Left lung (tissue), 10 donors: Measurements from ENCODE around the gene TFAP2E. TPM values are rescaled to one million over a fixed set of nuclear protein-coding genes. Genes with fewer than 3 reads are reported as not detected.
A peak's percentile ranks its signal among the peaks of the same experiment; 100 is the strongest.
"Not testable (repeated sequence)": the region's sequence is repeated elsewhere in the genome, so short reads cannot be mapped to it uniquely, and the experiment has no call there.

Experiments
- ATAC-seq: fragments of 200-7000 bp; cut with Tn5 transposase; one replicate; pipeline ENCODE4 v1.9.1; 2020; ENCODE audit warnings: moderate library complexity
- DNase-seq, 4 donors: peaks; one replicate each; pipeline ENCODE4 v3.0.0-alpha.2; 2013 to 2020
- H3K27ac ChIP-seq, 2 donors: fragments of 200-600 bp; sonication (generic) in 1 of 2; one replicate each; pipeline versions ENCODE4 v1.5.0 to v1.8.0; 2020 to 2021
- H3K27me3 ChIP-seq, 2 donors: fragments of 200-600 bp; sonication (generic) in 1 of 2; one replicate each; pipeline versions ENCODE4 v1.5.0 to v1.8.0; 2020 to 2021
- H3K36me3 ChIP-seq, 2 donors: fragments of 200-600 bp; sonication (generic) in 1 of 2; one replicate each; pipeline versions ENCODE4 v1.5.0 to v1.8.0; 2020 to 2021
- H3K4me1 ChIP-seq, 2 donors: fragments of 200-600 bp; one replicate each; pipeline ENCODE4 v1.8.0; 2021
- H3K4me3 ChIP-seq, 2 donors: fragments of 200-600 bp; sonication (generic) in 1 of 2; one replicate each; pipeline versions ENCODE4 v1.5.0 to v1.8.0; 2020 to 2021; ENCODE audit warnings: mild to moderate bottlenecking in 1 of 2
- H3K9me3 ChIP-seq, 2 donors: fragments of 200-600 bp; sonication (generic) in 1 of 2; one replicate each; pipeline versions ENCODE4 v1.5.0 to v1.8.0; 2020 to 2021
- intact Hi-C, 2 donors: fragments of 100-400 bp; cut with DNase I; formaldehyde crosslinking; loops; one replicate each; pipeline versions ENCODE4 v1.11.2 to v1.14.2; 2022
- polyA plus RNA-seq, 6 donors: library from polyadenylated mRNA; unstranded; fragments of 120-200 nt; gene quantifications; one replicate each; pipeline ENCODE4 v1.2.1, GENCODE V29; 2013; ENCODE audit not compliant: insufficient read length in 6 of 6
- total RNA-seq, 2 donors: library from RNA; stranded (reverse); fragmentation: NEBNext Ultra II Directional; extraction: Animal tissue kit (Norgen Biotek cat#: 25700); gene quantifications; one replicate each; pipeline ENCODE4 v1.2.1, GENCODE V29; 2021
- TF ChIP-seq, protein P1 (sequence below), 2 donors: fragments of 200-600 bp; sonication (generic) in 1 of 2; IDR thresholded peaks; one replicate each; pipeline versions ENCODE4 v1.5.0 to v1.8.0; 2021; ENCODE audit warnings: antibody characterized with exemption in 2 of 2
- donor health status: DM: no; HTN: yes; CAD: no.
- donor health status: DM: no; HTN: no; CAD: no.

TFAP2E gene
- total and polyA plus RNA-seq, 8 donors: 1.3 to 7.4 (median 3.5) TPM

GRCh38 chr1:35572296-35572695 is 818 bp upstream of the TFAP2E start:
- Histone ChIP-seq H3K36me3 (no peaks in the 10 kb centered on the region), H3K4me3 (no peak overlapping the region), H3K4me1 (peaks cover 3 to 40% of the 10 kb centered on the region in 2 donors), H3K27me3 (peaks cover 10 to 51% of the 10 kb centered on the region in 2 donors), H3K9me3 (no peaks in the 10 kb centered on the region), H3K27ac (no peak overlapping the region)
- TF ChIP-seq, protein P1, sequence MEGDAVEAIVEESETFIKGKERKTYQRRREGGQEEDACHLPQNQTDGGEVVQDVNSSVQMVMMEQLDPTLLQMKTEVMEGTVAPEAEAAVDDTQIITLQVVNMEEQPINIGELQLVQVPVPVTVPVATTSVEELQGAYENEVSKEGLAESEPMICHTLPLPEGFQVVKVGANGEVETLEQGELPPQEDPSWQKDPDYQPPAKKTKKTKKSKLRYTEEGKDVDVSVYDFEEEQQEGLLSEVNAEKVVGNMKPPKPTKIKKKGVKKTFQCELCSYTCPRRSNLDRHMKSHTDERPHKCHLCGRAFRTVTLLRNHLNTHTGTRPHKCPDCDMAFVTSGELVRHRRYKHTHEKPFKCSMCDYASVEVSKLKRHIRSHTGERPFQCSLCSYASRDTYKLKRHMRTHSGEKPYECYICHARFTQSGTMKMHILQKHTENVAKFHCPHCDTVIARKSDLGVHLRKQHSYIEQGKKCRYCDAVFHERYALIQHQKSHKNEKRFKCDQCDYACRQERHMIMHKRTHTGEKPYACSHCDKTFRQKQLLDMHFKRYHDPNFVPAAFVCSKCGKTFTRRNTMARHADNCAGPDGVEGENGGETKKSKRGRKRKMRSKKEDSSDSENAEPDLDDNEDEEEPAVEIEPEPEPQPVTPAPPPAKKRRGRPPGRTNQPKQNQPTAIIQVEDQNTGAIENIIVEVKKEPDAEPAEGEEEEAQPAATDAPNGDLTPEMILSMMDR (IDR thresholded peaks at IDR 0.05): no peak
- no peak for DNase-seq
- ATAC-seq: no peak
- intact Hi-C loops: no loop called here

DNA sequence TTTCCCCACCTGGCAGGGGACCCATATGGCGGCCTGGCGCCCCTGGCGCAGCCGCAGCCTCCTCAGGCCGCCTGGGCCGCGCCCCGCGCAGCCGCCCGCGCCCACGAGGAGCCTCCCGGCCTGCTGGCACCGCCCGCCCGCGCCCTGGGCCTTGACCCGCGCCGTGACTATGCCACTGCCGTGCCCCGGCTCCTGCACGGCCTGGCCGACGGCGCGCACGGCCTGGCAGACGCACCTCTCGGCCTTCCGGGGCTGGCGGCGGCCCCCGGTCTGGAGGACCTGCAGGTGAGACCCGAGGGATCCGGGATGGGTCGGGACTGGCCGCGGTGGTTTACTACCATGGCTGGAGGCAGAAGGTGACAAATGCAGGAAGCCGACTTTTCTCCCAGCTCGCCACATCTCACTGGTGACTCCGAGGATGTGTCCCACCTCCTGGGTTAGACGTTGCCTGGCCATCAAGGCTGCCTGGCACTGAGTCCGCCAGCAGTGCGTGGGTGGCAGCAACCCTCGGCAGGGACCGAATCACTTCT is 1.1 kb downstream of the TFAP2E start:
- H3K9me3 ChIP-seq: no peaks in the 10 kb centered on the region
- intact Hi-C loops: no loop called here
- no peaks in the 10 kb centered on the region for H3K36me3 ChIP-seq
- DNase-seq: no peak
- TF ChIP-seq, protein P1 (IDR thresholded peaks at IDR 0.05): no peak
- ATAC-seq: no peak
- no peak overlapping the region for H3K4me3 ChIP-seq
- H3K4me1 ChIP-seq: peaks cover 3 to 53% of the 10 kb centered on the region in 2 donors
- no peak overlapping the region for H3K27ac ChIP-seq
- H3K27me3 ChIP-seq: peaks cover 10 to 55% of the 10 kb centered on the region in 2 donors

DNA sequence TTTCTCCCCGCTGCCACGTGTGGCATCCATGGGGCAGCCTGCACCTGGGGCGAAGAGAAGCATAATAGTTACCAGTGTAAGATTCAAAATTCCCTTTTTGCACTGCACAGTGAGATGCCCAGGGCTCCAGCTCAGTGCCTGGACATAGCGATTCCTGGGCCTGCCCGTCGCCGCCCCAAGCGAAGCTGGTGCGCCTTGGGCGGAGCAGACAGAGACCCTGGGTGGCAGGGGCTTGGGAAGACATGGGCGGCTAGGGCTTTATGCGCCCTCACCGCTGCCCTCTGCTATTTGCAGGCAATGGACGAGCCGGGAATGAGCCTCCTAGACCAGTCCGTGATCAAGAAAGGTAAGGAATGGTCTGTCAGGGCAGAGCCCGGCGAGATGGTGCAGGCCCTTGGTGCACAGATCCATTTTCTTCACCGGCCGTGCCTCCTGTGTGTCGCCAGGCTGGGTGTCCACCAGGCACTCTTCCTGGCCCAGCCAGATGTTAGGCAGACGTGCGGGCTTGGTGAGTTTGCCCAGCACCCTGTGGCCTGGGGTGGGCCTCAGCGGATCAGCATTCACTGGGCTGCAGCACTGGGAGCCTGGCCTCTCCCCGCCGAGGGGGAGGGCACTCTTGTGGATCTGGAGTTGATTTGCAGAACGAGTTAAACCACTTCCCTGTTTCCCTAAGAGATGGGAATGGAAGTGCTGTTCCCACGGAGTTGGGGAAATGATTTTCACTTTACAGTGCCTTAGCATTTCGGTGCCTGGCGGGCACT is 1.7 kb downstream of the TFAP2E start:
- Histone ChIP-seq H3K27ac (no peak overlapping the region), H3K27me3 (peaks cover 10 to 55% of the 10 kb centered on the region in 2 donors), H3K4me3 (no peak overlapping the region), H3K36me3 (no peaks in the 10 kb centered on the region), H3K9me3 (no peaks in the 10 kb centered on the region), H3K4me1 (peaks cover 3 to 53% of the 10 kb centered on the region in 2 donors)
- ATAC-seq: peak; percentile 56
- TF ChIP-seq, protein P1 (IDR thresholded peaks at IDR 0.05): no peak
- DNase-seq: peak in 1 of 4 donors; percentile 75
- intact Hi-C loops: no loop called here

GRCh38 chr1:35575416-35575958 is 2.4 kb downstream of the TFAP2E start:
- TF ChIP-seq, protein P1 (IDR thresholded peaks at IDR 0.05): no peak
- intact Hi-C loops: no loop called here
- Histone ChIP-seq H3K9me3 (no peaks in the 10 kb centered on the region), H3K36me3 (no peaks in the 10 kb centered on the region), H3K27ac (no peak overlapping the region), H3K4me1 (peaks cover 3 to 53% of the 10 kb centered on the region in 2 donors), H3K27me3 (peaks cover 10 to 55% of the 10 kb centered on the region in 2 donors), H3K4me3 (no peak overlapping the region)
- DNase-seq: no peak
- no peak for ATAC-seq

DNA sequence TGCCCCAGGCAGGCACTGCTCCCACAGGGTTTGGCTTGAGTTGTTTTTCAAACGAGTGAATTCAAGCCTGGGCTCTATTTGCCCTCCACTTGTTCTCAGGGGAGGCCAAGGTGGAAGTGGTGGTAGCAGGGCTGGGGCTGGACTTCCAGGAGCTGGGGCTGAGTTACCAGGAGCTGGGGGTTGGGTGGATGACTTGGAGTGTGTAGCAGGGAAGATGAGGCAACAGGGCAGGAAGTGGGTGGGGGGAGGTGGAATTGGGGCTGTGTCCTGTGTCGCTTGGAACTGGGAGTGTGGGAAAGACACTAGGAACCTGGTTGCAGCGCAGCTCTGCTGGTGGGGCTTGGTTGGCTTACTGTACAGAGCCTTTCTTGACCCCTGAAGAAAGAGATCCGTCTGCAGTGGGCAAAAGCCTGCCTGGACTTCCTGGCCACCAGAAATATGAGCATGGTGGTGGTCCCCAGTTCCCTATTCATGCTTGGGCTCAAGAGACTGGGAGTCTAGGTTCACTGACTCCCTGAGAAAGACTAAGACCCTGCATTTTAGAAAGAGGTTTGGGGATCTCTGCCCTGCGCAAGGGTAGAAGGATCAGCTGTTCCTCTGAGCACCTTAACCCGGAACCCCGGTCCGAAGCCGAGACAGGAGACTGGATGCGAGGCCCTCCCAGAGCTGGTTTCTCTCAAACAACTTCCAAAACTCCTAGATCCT is 3.1 kb downstream of the TFAP2E start:
- Histone ChIP-seq H3K27ac (no peak overlapping the region), H3K4me3 (peak overlapping the region in 1 of 2 donors; percentile 50), H3K9me3 (no peaks in the 10 kb centered on the region), H3K4me1 (peaks cover 3 to 53% of the 10 kb centered on the region in 2 donors), H3K27me3 (peaks cover 10 to 55% of the 10 kb centered on the region in 2 donors), H3K36me3 (no peaks in the 10 kb centered on the region)
- TF ChIP-seq, protein P1 (IDR thresholded peaks at IDR 0.05): no peak
- peak; percentile 11 for ATAC-seq
- DNase-seq: no peak
- intact Hi-C loops: no loop called here

DNA sequence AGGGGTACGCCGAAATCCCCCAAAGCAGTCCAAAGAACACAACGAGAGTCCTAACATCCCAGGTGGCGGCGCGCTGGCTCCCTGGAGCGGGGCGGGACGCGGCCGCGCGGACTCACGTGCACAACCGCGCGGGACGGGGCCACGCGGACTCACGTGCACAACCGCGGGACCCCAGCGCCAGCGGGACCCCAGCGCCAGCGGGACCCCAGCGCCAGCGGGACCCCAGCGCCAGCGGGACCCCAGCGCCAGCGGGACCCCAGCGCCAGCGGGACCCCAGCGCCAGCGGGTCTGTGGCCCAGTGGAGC is 3.6 kb downstream of the TFAP2E start:
- H3K4me3 ChIP-seq: peak overlapping the region; percentile 18 to 50
- H3K9me3 ChIP-seq, ATAC-seq, intact Hi-C loops, H3K36me3 ChIP-seq, H3K27ac ChIP-seq, DNase-seq: not testable (repeated sequence)
- H3K27me3 ChIP-seq: peaks cover 10 to 51% of the 10 kb centered on the region in 2 donors
- peaks cover 3 to 53% of the 10 kb centered on the region in 2 donors for H3K4me1 ChIP-seq
